HG03460 (cell line): ENCODE data around the gene DCTN5.
"Not testable (repeated sequence)": the region's sequence is repeated elsewhere in the genome, so short reads cannot be mapped to it uniquely, and the experiment has no call there.

Experiments used
- ATAC-seq: cut with Tn5 transposase; IDR thresholded peaks from one replicate; pipeline ENCODE4 v1.9.1; 2021; ENCODE audit not compliant: unreplicated experiment

DCTN5 gene

DNA sequence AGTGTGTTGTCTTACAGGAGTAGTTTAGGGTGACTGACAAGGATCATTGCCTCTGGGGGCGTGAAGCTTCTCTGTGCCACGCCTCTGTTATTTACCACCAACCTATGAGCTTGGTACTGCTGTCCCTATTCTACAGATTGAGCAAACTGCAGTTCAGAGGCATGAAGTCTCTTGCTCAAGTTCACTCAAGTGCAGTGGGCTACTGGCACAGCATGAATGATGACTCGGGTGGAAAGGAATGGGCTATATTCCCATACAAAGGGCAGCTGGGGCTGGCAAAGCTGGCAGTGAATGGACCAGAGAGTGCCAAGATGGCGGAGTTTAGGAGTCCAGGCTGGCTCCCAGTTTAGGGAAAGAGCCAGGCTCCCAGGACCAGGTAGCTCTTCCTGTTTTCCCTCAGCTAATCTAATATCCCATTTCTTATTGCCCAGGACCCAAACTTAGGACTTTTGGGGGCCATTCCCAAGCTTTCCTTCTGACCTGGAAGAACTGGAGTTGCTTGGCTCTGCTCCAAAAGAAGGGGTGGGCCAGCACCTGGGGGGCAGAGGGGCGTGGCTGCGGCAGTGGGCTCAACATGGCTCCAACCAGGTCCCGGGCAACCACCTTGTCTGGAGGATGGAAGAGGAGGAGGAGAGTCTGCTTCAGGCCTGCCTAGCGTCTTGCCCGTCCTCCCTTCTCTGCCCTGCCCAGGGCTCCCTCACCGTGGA lies 50.4 kb downstream of the DCTN5 start:
- ATAC-seq, result no peak

DNA sequence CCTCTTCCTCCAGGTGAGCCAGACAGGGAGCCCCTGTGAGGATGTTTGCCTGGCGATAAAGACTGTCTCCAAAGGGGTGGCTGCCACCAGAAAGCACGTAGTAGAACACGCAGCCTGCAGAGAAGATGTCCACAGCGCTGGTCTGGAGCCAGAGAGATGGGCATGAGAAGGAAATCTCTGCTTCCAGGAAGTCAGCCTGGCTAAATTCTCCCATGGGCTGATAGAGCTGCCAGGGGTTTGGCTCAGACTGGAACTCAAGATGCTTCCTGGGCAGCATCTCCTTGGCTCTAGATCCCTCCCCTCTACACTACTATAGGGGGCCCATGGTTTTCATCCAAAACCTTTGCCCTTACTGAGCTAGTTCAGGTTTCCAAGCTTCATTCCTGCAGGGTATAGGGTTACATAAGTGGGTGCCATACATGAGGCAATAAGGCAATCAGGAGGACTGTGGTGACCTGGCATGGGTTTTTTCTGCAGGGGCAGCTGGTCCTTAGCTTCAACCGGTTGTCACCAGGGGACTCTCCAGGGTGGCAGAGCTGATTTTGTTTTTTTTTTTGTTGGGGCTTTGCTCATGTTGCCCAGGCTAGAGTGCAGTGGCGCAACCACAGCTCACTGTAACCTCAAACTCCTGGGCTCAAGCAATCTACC lies 51.0 kb downstream of the DCTN5 start:
- ATAC-seq, result no peak

DNA sequence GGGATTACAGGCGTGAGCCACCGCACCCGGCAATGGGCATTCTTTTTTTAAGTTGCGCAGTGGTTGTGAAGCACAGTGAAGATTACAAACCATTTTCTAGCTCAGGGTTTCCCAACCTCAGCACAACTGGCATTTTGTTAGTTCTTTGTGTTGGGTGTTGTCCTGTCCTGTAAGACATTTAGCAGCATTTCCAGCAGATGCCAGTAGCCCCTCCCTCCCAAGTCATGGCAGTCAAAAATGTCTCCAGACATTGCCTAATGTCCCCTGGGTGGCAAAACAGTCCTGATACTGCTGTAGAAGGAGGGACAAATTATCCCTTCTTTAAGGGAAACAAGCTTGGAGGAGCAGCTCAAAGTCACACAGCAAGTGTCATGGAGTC lies 53.0 kb downstream of the DCTN5 start:
- no peak for ATAC-seq

DNA sequence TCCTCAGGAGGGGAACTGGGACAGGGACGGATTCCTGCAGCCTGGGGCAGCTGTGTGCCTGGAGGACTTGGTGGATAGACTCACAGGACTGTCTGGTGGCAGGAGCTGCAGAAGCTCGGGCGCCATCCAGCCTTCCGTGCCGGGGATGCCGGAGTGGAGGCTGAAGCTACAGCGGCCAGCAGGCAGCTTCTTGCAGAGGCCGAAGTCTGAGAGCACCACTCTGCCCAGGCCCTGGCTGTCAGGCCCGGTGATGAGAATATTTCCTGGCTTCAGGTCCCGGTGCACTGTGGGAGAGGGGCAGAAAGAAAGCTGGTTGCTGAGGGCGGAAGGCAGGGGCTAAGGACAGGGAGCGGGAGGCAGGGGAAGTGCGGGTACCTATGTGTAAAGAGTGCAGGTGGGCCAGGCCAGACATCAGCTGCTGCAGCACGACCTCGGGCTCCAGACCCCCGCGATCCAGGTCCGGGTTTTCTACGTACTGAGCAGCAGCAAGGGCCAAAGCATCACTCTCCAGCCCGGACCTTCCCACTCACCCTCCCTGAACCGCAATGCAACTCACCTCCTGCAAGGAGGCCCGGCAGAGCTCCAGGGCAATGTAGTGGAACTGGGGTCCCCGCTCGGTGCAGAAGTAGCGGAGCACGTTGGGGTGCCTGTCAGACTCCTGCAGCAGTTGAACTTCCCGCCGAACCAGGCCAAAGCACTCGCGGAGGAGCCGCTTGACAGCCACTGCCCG lies 53.5 kb downstream of the DCTN5 start:
- no peak for ATAC-seq

DNA sequence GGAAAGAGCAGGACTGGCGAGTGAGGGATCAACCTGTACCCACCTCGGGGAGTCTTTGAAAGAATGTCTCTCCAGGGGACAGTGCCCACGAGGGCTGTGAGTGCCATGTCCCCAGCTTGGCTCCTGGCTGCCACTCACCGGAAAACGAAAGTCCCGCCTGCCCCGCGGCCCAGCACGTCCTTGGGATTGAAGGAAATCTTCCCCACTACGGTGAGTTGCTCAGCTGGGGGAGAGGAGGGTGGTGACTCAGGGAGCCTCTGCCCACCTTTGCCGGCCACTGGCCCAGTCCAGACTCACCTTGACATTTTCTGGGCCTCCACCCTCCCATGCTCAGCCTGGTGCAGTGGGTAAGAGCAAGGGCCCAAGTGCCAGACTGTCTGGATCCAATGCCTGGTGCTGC lies 54.5 kb downstream of the DCTN5 start:
- no peak for ATAC-seq

DNA sequence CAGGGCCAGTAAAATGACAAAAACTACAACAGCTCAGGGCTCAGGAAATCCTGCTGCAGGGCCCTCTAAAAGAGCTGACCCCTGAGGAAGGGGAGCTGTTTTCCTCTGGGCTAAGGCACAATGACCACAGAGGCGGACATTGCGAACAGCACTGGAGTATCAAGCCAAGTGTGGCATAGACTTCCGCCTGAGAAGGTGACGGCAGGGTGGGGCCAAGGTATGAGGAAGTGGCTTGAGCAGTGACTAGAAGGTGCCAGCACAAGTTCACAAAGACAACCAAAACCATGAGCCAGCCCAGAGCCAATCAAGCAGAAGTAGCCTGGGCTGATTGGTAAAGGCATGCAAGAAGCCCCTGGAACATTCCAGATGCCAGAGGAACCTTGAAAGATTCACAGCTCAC lies 57.8 kb downstream of the DCTN5 start:
- ATAC-seq, result no peak

DNA sequence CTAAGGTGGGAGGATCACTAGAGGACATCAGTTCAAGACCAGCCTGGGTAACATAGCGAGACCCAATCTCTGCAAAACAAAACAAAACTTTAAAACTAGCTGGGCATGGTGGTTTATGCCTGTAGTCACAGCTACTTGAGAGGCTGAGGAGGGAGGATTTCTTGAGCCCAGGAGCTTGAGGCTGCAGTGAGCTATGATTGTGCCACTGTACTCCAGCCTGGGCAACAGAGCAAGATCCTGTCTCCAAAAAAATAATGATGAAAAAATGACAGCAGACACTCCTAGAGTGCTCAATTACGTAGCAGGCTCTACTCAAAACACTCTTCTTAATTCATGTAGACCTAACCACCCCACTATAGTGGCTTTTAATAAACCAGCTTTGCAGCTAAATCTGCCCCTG lies 58.8 kb downstream of the DCTN5 start:
- no peak for ATAC-seq

DNA sequence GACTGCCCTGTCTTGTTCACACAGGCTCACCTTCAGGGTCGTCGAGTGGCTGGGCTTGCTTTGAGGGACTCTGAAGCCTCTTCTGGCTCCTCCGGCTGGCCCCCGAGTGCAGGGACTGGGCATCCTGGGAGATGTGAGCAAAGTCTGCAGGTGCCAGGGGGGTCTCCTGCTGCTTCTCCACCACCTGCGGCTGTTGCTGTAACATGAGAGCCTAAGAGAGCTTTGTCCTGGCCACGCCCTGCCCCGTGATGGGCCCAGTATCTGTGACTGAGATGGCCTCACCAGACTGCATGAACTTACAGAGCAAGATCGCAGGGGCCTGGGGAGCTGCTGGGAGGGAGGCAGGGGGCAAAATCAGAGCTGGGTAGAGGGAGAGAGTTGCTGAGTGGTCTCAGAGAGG lies 59.2 kb downstream of the DCTN5 start:
- no peak for ATAC-seq

DNA sequence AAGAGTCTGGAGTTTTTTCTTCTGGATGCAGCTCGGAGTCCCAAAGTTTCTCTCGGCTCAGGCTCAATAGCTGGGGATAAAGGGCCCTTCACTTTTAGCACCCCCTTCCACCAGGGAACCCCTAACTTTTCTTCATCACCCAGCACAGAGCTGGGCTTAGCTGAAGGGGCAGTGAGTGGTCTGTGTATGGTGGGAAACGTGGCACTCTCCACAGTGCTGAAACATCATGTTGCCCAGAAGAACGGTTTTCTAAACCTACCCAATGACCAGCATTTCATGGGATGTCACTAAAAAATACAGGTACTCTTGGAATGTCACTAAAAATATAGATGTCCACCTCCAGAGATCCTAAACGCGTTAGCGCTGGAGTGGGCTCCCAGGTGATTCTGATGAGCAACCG lies 59.8 kb downstream of the DCTN5 start:
- no peak for ATAC-seq

DNA sequence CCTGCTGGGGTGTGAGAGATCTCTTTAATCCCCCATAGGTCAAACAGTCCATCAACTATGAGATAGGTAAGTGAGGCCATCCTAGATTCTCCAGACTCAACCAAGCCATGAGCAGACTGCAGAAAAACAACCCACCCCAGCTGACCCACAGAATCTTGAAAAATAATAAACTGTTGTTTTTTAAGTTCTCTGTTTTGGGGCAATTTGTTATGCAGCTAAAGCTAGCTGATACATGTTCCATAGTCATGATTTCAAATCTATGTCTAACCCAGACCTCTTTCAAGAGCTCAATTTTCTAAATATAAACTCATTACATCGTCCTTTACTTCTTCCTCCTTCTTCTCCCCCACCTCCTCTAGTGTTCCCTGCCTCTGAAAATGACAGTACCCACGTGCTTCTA lies 61.7 kb downstream of the DCTN5 start:
- ATAC-seq, result no peak

DNA sequence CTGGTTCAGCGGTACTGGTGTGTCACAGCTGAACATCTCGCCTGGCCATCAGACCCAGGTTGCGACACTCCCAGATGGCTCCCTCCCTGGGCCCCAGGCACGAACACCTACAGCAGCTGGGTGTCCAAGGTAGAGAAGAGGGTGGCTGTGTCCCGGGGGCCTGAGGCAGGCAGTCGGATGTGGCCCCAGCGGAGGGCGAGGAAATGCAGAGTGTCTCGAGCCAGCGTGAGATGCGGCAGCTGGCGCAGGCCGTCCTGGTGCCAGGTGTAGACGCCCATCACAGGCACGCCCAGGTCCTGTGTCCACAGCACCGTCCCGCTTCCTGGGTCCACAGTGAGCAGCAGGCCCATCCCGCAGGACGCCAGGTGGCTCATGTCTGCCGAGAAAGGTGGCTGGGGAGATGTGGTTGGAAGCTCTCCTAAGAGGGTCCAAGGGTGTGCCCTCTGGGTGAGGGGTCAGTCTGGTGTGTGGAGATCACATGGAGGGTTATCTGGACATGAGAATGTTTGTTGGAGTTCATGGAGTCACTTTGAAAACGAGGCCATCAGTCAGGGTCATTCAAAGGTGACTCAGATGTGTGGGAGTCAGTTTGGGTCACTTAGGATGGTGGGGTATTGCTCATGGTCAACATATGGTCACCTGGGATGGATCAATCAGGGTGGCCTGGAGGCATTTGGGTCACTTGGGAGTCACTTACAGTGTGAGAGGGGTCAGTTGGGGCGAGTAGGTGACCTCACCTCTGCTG lies 63.7 kb downstream of the DCTN5 start:
- no peak for ATAC-seq

DNA sequence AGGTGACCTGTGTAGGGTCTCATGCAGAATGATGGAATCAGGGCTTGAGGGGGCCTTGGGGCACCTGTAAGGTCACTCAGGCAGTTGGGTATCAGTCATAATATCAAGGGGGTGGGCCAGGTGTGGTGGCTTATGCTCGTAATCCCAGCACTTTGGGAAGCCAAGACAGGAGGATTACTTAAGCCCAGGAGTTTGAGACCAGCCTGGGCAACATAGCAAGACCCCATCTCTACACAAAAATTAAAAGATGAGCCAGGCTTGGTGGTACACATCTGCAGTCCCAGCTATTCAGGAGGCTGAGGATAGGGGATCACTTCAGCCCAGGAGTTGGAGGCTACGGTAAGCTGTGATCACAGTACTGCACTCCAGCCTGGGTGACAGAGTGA lies 64.2 kb downstream of the DCTN5 start:
- ATAC-seq, result no peak

DNA sequence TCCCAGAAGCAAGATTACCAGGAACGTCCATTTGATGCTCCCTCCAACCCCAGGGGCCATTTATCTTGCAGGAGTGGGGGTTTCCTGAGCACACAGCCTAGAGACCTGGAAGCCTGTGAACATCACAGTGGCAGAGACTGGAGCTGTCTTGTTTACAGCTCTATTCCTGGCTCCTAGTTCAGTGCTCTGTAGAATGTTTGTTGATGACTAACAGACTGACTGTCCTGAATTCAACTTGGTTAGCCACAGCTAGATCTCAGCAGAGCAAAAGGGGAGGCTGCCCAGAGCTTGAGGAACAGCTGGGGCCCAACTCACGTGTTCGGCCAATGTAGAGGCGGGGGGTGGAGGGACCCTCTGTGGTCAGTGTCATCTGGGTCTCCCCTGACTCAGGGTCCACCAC lies 65.2 kb downstream of the DCTN5 start:
- ATAC-seq, result no peak

DNA sequence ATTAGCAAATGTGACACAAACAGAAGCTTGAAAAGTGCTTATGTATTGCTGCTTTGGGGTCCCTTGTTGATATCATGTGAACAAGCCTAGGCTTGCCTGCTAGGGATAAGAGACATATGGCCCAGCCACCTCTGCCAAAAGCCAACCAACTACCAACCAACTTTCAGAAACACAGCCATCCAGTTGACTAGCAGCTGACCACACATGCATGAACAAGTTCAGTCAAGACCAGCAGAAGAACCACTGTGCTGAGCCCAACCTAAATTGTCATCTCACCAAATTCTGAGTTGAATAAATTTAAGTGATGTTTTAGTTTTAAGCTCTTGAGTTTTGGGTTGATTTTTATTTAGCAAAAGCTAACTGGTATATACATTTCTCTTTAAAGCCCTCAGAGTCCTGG lies 68.3 kb downstream of the DCTN5 start:
- no peak for ATAC-seq

DNA sequence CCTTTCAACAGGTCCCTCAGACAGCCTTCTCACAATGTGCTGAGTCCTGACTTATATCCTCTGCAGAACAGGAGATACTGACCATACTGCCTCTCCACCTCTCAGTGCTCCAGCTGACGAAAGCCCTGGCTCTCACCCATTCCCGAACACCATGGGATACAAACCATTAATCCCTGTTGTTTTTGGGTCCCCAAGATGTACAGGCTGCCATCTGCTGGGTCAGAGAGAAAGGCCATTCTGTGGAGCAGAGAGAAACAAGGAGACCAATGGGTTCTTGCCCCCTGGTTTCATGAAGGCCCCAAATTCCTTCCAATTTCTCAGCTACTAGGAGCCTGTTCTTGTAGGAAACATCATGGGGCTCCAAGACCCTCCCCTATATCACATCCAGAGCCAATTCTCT lies 68.7 kb downstream of the DCTN5 start:
- ATAC-seq, result no peak

DNA sequence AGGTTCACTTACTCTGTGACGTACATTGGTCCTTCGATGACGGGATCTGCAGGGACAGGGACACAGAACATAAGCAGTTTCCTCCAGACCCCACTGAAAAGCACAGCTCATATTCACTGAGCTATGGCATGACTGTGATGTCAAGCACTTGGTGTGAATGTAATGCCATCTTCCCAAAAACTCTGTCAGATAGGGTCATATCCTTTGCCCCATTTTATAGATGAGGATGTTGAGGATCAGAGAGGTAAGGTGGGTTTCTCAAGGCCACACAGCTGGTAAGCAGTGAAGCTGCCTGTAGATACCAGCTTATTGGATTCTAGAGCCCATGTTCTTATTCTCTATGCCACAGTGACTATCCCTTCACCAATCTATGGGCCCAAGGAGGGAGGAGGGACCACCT lies 69.2 kb downstream of the DCTN5 start:
- no peak for ATAC-seq

DNA sequence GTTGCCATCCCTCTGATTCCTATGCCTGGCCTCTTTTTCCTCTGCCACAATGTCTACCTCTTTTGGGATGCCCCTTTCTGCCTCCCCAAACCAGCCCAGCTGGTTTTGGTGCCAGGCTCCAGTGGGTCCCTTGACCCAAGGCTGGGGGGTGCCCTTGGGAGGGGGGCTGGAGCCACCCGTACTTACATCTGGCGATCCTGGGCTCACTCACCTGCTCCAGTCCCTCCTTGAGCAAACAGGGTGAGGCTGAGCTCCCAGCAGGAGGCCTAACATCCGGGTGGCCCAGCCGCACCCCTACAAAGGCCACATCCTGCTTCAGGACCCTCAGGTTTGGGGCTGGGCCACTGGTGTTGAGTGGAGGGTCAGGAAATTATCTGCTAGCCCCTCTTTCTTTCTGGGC lies 70.5 kb downstream of the DCTN5 start:
- no peak for ATAC-seq

DNA sequence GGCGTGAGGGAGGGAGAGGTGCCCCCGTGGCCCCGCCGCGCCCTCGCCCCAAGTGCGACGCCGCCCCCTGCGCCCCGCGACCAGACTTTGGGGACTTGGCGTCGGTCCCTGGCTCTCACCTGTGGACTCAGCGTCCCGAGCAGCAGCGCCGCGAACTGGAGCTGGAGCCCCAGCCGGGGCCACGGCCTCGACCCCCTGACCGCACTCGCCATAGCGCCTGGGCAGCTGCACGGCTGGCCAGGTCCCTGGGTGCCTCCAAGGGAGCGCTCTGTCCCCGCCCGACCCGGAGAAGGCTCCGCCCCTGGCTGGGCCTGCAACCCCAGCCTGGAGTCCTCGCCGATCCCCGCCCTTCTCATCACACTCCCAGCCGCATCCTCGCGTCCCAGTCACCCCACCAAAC lies 71.7 kb downstream of the DCTN5 start, which contains the start of gene ERN2:
Gene ERN2, minus strand, starts transcription at position 247 of the 400 bp plus-strand sequence. Its CDS starts 35 bp downstream, at position 212.
- ATAC-seq, result no peak

DNA sequence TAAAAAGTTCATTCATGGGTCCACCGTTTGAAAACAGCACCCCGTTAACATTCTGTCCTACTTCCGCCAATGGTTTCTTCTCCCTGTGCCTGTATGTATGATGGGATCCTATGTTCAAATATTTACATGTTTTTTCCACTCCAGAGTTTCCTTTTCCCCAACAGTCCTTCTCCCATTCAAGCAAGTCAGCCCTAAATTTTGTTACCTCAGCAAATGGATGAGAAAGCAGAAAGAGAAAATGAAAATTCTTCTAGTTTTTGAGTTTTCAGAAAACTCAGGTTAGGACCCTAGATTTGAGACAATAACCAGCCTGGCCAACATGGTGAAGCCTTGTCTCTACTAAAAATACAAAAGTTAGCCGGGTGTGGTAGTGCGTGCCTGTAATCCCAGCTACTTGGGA lies 75.2 kb downstream of the DCTN5 start:
- ATAC-seq, result no peak

DNA sequence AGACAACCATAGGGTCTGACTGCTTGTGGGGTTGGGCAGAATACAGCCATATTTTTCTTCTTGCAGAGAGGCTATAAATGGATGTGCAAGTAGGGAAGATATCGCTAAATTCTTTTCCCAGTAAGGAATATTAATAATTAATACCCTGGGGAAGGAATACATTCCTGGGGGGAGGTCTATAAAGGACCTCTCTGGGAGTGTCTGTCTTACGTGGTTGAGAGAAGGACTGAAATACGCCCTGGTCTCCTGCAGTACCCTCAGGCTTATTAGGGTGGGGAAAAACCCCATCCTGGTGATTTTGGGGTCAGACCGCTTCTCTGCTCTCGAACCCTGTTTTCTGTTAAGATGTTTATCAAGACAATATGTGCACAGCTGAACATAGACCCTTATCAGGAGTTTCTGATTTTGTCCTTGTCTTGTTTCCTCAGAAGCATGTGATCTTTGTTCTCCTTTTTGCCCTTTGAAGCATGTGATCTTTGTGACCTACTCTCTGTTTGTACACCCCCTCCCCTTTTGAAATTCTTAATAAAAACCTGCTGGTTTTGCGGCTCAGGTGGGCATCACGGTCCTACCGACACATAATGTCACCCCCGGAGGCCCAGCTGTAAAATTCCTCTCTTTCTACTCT lies 81.5 kb downstream of the DCTN5 start:
- not testable (repeated sequence) for ATAC-seq

DNA sequence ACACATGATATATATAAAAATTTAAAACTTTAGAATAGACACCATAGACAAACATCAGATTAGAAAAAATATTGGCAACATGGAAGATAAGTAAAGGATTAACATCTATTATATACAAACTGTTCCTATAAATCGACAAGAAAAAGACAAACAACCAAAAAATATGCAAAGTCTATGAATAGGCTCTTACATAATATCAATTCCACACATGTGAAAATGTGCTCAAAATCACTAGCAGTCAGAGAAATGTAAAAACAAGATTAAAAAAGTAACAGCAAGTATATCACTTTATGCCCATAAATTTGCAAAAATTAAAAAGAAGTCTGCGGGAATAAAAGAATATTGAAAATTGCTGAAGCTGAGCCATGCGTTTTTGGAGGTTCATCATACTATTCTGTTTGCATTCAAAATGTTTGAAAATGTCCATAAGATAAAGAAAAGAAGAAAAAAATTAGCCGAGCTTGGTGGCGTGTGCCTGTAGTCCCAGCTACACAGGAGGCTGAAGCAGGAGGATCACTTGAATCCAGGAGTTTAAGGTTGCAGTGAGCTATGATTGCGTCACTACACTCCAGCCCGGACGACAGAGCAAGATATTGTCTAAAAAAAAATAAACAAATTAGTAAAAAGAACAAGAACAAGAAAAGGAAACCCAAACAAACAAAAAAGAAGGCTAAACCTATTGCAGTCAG lies 83.0 kb downstream of the DCTN5 start:
- ATAC-seq, result no peak
